GM10847 (cell line): ENCODE measurements around the gene KIF26B.

ENCODE experiments used
- POLR2A ChIP-seq: IDR thresholded peaks from 2 replicates; pipeline ENCODE4 v1.6.1; 2011; ENCODE audit not compliant: insufficient read length; ENCODE audit errors: extremely low read depth

Gene KIF26B

GRCh38 chr1:245291351-245291750 is 136.6 kb downstream of the KIF26B start:
- TF ChIP-seq POLR2A = no peak

- TF ChIP-seq POLR2A = no peak
Observed at GRCh38 chr1:245292141-245292540, 137.4 kb downstream of the KIF26B start.

- no peak for TF ChIP-seq POLR2A
Observed at GRCh38 chr1:245292553-245292952, 137.8 kb downstream of the KIF26B start.

- TF ChIP-seq POLR2A = no peak
Observed at GRCh38 chr1:245294020-245294419, 139.2 kb downstream of the KIF26B start.

GRCh38 chr1:245298781-245299180 is 144.0 kb downstream of the KIF26B start:
- no peak for TF ChIP-seq POLR2A

- TF ChIP-seq POLR2A = no peak
Observed at GRCh38 chr1:245301162-245301580, 146.4 kb downstream of the KIF26B start.

GRCh38 chr1:245301921-245302320 is 147.1 kb downstream of the KIF26B start:
- no peak for TF ChIP-seq POLR2A

- no peak for TF ChIP-seq POLR2A
Observed at GRCh38 chr1:245304698-245305097, 149.9 kb downstream of the KIF26B start.

GRCh38 chr1:245306020-245306419 is 151.2 kb downstream of the KIF26B start:
- TF ChIP-seq POLR2A = no peak

- no peak for TF ChIP-seq POLR2A
Observed at GRCh38 chr1:245306628-245307410, 152.0 kb downstream of the KIF26B start.

GRCh38 chr1:245310571-245311531 is 156.1 kb downstream of the KIF26B start:
- TF ChIP-seq POLR2A = no peak

GRCh38 chr1:245311887-245312536 is 157.2 kb downstream of the KIF26B start:
- TF ChIP-seq POLR2A = no peak

GRCh38 chr1:245313576-245313975 is 158.8 kb downstream of the KIF26B start:
- no peak for TF ChIP-seq POLR2A

GRCh38 chr1:245316784-245317183 is 162.0 kb downstream of the KIF26B start:
- no peak for TF ChIP-seq POLR2A

GRCh38 chr1:245317217-245317616 is 162.4 kb downstream of the KIF26B start:
- TF ChIP-seq POLR2A = no peak
